DND-41 (cell line): ENCODE data around the gene GLE1.

ENCODE experiments used
- EZH2 ChIP-seq: IDR thresholded peaks from 3 replicates; pipeline ENCODE4 v1.6.1; 2012; ENCODE audit warnings: borderline replicate concordance, low read depth, mild to moderate bottlenecking, moderate library complexity, low read length, inconsistent platforms; ENCODE audit not compliant: severe bottlenecking
- TF ChIP-seq, protein P1 (sequence below): IDR thresholded peaks from 2 replicates; pipeline ENCODE4 v1.5.1; 2012; ENCODE audit warnings: borderline replicate concordance, low read length, moderate library complexity, mild to moderate bottlenecking; ENCODE audit not compliant: poor library complexity, severe bottlenecking; ENCODE audit errors: extremely low read depth

DNA sequence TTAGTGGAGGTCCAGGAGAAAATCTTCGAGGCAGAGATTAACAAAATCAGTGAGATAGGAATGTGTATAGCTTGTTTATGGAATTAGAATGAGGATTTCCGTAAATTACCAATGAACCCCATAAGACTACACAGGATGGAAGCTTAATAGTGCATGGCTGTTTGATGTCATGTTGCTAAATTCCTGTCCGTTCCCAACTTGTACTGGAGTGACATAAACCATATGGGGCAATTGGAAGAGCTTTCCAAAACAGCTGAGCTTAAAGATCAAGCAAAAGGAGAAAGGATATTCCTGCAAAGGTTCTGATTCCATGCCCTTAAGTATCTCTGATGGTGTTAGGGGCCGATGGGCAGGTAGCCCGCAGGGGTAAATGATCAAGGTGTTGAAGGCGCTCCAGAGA lies 17.4 kb downstream of the GLE1 start:
- TF ChIP-seq, protein P1, sequence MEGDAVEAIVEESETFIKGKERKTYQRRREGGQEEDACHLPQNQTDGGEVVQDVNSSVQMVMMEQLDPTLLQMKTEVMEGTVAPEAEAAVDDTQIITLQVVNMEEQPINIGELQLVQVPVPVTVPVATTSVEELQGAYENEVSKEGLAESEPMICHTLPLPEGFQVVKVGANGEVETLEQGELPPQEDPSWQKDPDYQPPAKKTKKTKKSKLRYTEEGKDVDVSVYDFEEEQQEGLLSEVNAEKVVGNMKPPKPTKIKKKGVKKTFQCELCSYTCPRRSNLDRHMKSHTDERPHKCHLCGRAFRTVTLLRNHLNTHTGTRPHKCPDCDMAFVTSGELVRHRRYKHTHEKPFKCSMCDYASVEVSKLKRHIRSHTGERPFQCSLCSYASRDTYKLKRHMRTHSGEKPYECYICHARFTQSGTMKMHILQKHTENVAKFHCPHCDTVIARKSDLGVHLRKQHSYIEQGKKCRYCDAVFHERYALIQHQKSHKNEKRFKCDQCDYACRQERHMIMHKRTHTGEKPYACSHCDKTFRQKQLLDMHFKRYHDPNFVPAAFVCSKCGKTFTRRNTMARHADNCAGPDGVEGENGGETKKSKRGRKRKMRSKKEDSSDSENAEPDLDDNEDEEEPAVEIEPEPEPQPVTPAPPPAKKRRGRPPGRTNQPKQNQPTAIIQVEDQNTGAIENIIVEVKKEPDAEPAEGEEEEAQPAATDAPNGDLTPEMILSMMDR, result no peak
- TF ChIP-seq EZH2, result no peak
